HG02623 (cell line): ENCODE measurements around the gene DENND1A.

ENCODE experiments used
- ATAC-seq: cut with Tn5 transposase; IDR thresholded peaks from one replicate; pipeline ENCODE4 v1.9.1; 2021; ENCODE audit warnings: moderate library complexity; ENCODE audit not compliant: unreplicated experiment

DENND1A gene

DNA sequence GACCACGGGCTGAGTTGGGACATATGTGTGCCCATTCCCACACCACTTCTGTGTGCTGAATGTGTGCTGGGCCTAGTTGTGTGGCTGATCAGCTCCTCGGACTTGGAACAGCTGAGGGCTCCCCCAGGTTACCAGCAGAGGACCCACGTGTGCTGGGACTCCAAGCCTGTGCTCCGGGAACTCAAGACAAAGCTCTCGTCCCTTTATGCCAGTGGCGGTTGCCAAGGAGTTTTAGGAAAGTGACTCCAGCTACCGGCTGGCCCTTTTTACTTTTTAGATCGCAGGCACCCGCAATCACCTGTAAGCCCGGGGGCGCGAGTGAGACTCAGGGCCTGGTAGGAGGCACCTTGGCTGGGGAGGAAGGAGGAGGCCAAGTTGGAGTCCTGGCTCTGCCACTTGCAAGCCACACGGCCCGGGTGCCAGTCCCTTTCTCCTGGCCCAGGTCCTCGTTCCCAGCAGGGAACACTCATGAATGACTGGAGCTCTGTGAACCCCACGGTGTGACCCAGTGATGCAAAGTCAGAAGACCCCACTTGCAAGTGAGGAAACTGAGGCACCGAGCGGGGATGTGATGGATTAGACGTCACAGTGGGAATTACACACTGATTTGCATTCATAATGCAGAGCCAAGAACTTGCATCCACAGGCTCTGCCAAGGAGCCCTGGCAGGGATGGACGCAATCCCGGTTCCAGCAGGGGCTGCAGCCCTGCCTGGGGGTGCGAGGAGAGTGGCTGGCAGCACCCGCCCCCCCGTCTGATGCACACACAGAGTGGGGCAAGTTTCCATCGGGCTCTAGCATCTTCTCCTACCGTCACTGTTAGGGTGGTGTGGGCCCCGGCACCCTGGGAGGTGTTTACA is 547.0 kb downstream of the DENND1A start:
- ATAC-seq: no peak

DNA sequence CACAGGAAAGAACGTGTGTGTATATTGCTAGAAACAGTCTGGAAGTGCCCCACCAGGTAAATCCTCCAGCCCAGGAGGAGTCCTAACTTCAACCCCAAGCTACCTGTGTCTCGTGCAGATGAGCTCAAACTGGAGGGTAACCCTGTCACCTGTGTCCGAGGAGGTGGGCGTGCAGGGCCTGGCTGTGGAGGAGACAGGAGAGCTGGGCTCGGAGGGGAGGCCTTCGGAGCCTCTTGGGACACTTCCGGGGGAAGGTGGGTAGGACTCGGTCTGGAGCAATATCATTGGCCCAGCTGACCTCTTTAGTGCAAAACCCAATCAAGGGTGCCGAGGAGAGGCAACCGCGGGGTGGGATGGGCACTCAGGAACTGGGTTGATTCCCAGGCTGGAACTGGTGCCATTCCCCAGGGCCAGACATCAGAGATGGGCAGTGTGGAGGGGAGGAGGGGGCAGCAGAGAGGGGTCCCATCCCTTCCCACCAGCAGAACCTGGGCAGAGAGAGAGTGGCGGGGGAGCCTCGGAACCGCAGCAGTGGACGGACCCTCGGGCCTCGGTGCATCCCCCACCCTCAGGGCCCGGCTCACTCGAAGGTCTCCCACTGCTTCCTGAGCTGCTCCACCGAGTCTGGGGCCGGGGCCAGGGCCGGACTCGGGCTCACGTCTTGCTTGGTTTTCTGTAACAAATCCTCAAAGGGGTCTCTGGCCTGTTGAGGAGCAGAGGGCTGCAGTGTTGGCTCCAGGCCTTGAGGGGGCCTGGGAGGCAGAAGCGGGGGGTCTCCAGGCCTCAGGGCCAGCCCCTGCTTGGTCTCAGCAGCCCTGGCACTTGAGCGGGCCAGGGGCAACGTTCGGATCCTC is 548.8 kb downstream of the DENND1A start:
- no peak for ATAC-seq

DNA sequence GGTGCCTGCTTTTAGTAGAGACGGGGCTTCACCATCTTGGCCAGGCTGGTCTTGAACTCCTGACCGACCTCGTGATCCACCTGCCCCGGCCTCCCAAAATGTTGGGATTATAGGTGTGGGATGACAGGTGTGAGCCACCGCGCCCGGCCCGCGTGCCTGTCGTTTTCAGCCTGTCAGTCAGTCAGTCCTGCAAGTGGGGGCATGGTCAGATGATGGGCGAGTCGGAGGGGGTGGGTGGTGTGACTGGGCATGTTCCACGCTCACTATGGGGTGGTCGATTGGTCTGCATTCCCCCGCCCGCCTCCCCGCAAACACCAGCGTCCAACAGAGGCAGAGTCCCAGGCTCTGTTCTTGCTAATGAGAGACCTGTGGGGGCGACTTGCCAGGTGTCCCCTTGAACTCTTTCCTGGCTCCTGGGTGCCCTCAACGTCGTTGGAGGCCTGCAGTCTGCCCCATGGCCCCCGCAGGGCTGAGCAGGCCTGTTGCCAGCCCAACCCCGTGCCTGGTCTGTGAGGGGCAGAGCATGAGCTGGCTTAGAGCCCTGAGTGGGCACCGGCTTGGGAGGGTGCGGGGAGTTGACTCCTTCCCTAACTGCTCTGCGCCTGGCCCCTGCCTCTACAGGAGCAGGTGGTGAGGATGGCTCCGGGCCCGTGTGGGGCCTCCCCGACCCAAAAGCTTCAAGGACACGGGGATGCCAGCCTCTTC is 550.8 kb downstream of the DENND1A start:
- no peak for ATAC-seq

DNA sequence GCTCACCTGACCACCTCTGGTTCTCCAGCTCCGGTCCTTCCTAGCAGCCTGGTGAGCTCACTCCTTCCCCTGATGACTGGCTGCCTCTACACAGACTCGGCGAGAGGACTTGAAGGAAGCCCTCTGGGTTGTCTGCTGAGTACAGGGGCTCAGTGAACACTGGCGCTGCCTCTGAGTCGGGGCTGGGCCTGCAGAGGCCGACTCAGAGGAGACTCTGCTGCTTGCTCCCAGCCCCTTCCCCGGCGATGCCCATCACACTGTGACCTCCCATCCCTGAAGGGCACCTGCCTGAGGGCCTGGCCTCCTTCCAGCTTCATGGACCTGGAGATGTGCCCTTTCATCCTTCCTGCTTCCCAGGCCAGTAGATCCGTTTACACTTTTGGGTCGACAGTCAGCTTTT is 551.9 kb downstream of the DENND1A start:
- no peak for ATAC-seq

DNA sequence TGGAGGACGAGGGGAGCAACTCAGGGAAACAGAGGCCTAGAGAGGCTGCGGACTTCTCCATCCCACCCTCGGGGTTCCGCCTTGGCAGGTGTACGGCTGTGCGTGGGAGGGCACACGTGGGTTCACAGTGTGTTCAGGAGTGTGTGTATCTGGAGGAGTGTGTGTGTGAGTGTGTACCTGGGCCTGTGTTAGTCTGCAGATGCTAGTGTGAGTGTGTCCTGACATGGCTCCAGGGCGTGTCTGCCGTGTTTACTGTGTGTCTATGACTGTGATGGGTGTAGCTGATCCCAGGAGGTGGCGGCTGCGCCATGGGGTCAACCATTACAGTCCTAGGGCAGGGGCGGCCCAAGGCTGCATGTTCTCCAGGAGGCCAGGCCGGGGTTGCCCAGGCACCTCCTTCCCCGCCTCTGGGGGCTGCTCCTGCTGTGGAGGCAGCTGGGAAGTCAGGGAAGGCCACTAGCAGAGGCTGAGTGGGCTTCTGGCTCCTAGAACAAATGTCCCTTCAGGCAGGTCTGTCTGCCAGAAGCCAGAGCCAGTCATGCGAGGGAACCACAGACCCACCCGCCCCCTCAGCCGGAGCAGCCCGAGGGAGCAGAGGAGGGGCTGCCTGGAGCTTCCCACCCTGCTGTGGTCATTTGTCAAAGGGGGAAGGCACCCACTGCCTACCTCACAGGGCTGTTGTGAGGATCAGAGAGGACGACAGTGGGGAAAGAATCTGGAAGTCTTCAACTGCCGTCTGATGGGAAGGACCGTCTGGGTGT is 552.5 kb downstream of the DENND1A start:
- no peak for ATAC-seq

DNA sequence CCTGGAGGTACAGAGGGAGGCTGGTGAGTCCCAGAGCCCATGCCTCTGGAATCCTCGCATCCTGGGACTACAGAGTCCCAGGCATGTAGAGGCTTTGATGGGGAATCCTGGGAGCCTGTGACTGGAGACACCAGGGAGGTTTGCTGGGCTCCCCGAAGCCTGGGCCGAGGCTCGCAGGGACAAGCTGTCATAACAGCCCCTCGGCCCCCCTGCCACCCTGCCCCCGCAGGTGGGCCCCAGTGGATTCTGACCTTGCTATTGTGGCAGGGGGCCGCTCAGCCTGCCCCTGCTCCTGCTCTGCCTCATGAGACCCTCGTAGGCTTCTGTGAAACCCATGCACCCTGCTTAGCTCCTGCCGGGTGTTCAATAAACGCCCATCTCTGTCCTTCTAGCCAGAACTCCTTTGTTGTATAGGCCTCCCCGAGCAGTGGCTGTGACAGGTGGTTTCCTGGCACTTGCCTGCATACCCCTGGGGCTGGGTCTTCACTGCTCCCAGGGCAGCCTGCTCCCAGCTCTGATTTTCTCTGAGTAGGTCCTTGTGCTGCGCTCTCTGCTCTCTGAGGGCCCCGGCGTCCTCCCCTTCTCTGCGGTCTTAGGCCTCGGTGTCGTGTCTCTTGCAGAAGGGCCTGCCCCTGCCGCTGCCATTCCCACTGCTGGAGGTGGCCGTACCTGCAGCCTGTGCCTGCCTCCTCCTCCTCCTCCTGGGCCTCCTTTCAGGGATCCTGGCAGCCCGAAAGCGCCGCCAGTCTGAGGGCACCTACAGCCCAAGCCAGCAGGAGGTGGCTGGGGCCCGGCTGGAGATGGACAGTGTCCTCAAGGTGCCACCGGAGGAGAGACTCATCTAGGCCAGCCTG is 553.5 kb downstream of the DENND1A start:
- no peak for ATAC-seq

DNA sequence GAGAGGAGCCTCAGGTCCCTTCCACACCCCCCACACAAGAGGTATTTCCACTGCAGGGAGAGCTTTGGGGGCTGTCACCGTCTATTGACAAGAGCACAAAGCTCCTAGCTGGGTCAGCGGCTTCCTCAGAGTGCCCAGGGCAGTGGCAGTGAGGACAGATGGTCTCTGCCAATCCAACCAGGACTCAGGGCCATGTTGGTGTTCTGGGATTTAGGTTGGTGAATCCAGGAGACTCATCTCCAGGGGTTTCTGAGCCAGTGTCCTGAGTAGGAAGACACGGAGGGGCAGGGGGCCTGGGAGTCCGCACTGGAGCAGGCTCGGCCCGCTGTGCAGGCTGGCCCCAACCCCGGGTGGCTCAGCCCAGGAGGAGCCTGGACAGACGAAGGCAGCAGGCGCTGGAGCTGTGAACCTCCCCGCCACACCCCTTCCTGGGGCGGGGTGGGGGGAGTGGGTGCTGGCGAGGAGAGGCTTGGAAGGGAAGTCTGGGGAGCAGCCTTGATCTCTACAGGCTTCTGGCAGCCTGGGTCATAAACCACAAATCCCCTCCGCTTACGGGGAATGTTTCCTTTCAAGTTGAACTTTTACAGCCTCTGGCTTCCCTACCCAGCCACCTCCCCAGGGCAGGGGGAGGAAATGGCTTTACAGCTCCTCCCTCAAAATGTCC is 554.3 kb downstream of the DENND1A start:
- no peak for ATAC-seq

DNA sequence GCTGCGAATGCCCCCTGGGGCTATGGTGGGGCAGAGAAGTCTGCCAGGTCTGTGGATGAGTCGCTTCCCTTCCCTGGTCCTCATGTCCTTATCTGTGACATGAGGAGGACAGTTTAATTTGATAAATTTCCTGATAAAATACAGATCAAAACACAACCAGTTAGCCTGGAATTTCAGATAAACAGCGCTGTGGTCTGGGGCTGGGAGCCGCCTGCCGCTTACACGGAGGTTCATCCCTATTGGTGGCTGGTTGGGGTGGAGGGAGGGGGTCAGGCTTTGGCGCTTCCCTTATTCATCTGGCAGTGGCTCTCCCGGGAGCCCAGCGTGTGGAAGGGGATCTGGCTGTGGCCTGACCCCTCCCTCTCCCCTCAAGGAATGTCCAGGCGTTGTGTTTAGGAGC is 556.0 kb downstream of the DENND1A start:
- ATAC-seq: no peak

DNA sequence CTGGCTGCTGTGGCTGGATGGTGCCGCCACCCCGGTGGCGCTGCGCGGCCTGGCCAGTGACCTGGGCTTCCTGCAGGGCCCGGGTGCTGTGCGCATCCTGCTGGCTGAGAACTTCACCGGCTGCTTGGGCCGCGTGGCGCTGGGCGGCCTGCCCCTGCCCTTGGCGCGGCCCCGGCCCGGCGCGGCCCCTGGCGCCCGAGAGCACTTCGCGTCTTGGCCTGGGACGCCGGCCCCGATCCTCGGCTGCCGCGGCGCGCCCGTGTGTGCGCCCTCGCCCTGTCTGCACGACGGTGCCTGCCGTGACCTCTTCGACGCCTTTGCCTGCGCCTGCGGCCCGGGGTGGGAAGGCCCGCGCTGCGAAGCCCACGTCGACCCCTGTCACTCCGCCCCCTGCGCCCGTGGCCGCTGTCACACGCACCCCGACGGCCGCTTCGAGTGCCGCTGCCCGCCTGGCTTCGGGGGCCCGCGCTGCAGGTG is 556.4 kb downstream of the DENND1A start:
- ATAC-seq: no peak

DNA sequence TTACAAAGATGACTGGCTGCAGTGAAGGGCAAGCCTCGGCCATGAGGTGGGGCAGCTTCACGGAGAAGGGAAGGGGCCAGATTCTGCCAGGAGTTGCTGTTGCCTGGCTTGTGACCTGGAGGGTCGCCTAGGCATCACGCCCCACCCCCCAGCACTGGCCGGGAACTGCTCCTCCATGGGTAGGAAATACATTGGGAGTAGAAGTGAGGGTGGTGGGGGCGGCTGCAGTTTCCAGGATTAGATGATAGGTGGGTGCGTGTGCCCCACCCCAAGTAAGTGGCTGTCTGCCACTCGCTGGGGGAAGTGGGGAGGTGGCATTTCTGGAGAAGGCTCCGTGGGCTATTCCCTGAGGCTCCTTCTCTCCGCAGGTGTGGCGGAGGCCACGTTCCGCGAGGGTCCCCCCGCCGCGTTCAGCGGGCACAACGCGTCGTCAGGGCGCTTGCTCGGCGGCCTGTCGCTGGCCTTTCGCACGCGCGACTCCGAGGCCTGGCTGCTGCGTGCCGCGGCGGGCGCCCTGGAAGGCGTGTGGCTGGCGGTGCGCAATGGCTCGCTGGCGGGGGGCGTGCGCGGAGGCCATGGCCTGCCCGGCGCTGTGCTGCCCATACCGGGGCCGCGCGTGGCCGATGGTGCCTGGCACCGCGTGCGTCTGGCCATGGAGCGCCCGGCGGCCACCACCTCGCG is 557.0 kb downstream of the DENND1A start:
- ATAC-seq: no peak

DNA sequence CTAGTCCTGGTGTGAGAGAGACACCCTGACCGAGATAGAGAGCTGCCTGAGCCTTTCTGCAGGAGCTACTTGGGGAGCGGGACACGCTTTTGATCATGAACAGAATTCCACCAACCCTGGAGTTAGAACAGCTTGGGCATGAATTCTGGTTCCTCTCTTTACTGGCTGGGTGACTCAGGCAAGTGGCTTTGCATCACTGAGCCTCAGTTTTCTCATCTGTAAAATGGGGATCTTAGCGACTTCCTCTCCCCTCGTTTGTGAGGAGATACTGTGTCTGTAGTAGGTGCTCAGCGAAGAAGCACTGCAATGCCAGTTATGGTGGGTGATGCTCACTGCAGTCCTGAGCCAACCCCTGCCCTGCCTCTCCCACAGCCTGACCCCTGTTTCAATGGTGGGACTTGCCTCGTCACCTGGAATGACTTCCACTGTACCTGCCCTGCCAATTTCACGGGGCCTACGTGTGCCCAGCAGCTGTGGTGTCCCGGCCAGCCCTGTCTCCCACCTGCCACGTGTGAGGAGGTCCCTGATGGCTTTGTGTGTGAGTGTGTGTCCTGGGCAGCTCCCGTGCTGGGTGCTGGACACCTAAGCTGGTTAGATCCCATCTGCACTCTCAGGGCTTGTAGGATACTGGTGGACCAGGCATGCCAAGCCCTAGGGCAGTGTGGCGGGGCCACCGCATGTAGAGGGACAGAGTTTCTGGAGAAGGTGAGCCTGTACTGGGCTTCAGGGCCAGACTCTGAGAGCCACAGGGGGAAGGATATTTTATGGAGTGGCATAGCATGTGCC is 557.9 kb downstream of the DENND1A start:
- no peak for ATAC-seq

DNA sequence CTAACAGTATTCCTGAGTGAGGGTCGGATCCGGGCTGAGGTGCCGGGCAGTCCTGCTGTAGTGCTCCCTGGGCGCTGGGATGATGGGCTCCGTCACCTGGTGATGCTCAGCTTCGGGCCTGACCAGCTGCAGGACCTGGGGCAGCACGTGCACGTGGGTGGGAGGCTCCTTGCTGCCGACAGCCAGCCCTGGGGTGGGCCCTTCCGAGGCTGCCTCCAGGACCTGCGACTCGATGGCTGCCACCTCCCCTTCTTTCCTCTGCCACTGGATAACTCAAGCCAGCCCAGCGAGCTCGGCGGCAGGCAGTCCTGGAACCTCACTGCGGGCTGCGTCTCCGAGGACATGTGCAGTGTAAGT is 558.7 kb downstream of the DENND1A start:
- no peak for ATAC-seq

DNA sequence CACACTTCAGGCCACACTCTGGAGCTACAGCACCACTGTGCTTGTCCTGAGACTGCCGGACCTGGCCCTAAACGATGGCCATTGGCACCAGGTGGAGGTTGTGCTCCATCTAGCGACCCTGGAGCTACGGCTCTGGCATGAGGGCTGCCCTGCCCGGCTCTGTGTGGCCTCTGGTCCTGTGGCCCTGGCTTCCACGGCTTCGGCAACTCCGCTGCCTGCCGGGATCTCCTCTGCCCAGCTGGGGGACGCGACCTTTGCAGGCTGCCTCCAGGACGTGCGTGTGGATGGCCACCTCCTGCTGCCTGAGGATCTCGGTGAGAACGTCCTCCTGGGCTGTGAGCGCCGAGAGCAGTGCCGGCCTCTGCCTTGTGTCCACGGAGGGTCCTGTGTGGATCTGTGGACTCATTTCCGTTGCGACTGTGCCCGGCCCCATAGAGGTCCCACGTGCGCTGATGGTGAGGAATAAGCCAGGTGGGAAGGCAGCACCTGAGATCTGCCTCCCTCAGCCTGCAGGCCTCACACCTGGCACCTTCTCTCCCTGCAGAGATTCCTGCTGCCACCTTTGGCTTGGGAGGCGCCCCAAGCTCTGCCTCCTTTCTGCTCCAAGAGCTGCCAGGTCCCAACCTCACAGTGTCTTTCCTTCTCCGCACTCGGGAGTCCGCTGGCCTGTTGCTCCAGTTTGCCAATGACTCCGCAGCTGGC is 559.2 kb downstream of the DENND1A start:
- no peak for ATAC-seq

DNA sequence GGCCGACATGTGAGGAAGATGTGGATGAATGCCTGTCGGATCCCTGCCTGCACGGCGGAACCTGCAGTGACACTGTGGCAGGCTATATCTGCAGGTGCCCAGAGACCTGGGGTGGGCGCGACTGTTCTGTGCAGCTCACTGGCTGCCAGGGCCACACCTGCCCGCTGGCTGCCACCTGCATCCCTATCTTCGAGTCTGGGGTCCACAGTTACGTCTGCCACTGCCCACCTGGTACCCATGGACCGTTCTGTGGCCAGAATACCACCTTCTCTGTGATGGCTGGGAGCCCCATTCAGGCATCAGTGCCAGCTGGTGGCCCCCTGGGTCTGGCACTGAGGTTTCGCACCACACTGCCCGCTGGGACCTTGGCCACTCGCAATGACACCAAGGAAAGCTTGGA is 559.8 kb downstream of the DENND1A start:
- ATAC-seq: no peak

DNA sequence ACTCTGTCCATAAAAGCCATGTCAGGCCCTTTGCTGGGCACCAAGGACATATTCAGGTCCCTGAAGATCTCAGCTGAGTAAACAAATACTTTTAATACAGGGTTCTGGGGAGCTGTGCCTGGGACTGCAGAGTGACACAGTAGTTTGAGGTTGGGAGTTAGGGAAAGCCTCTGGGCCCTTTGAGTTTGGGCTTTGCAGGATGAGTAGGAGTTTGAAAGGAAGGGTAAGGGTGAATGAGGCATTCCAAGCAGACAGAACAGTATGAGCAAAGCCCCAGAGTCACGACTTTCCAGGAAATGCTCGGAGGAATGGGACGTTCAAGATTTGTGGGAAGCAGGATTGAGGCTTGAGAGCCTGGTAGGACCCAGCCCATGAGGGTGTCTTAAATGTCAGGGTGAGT is 560.6 kb downstream of the DENND1A start:
- ATAC-seq: no peak

DNA sequence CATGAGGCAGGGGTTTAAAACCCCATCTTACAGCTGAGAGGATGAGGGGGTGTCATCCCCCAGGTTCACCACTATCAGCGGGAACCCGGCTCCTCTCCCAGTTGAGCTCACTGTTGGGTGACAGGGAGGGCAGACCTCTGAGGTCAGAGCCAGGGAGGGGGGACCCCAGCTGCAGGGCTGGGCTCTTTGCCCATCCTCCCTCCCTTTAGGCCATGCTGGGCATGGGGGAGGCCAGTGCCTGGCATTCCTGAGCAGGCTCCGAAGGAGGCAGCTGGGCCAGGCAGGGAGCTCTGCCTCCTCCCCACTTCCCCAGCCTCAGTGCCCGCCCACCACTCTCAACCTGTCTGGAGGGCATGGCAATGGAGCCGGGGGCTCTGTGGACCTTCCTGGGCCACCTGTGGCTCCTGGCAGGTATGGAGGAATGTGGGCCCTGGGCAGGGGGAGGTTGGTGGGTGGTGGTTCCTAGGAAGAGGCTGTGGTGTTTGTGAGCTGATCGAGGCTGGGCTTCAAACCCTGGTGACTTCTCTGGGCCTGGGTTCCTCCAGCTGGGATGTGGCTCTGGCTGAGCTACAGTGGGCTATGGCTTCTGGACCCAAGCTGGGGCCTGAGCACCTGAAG is 561.3 kb downstream of the DENND1A start:
- ATAC-seq: no peak

DNA sequence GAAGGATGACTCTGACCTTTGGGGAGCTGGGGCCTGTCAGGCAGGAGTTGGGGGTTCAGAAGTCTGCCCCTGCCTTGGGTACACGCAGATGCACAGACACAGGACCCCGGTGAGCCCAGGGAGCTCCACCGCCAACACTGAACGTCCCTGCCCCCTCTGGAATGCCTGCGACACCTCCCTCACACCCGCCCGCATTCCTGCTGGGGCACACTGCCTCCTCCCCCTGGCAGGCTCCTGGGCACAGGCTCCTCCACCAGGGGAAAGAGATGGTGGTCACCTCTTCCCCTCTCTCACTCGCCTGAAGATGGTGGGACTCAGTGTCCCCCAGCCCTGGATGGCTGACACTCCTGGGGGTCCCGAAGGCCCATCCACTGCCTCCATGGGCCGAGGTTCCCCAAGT is 561.9 kb downstream of the DENND1A start:
- ATAC-seq: no peak
